ENCODE measurements around the gene NBEA.

The NBEA gene

GRCh38 chr13:35720290-35720689 is 778.2 kb downstream of the NBEA start:
- no peak for DNase-seq

DNA sequence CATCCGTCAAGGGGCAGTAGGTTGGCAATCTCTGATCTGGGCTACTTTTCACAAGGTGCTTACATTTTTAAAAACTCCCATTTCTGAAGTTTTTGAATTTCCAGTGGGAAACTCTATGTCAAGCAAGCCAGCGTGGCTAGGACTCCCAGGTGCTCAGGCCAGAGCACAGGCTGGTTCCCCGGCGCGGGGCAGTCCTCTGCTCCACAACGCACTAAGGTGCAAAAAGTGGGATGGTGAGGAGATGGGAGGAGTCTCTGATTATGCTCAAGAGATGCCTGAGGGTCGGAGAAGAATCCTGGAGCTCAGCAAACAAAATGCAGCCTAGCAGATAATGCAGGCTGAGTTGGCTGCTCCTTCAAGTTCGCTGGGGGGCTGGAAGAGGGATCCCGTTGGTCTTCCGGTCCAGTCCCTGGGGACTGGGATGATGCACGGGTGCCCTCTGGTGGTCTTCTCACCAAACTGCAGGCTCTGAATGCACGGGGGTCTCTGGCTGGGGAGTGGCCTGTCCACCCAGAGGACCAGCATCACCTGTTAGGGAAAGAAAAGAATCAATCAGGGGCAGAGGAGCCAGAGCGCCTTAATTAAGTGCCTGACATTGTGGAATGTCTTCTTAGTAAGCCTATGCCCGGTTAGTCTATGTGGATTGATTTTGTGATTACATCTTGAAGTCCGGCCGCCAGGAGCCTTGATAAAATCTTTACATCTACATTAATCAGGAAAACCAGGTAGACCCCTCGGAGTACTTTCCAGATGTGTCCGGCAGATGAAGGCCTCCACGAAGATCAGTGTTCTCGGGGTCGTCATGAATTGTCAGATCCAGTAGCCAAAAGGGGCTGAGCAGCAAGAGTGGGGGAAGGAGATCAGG is 778.9 kb downstream of the NBEA start:
- no peak for DNase-seq
